ENCODE data around the gene INPP4B.
"Not testable (repeated sequence)": the region's sequence is repeated elsewhere in the genome, so short reads cannot be mapped to it uniquely, and the experiment has no call there.

GRCh38 chr4:142397364-142397991 is 448.6 kb downstream of the INPP4B start:
- TF ChIP-seq CTCF (conservative IDR thresholded peaks at IDR 0.05; ENCODE audit: low read depth, low read length); EZH2 (IDR thresholded peaks at IDR 0.05; ENCODE audit: low read length, unreplicated experiment): not testable (repeated sequence)

Measured in PC-3 (cell line).